GM12878 (cell line): ENCODE measurements around the gene TCP1. TPM values are rescaled to one million over a fixed set of nuclear protein-coding genes. Genes with fewer than 3 reads are reported as not detected.

ENCODE experiments used
- ATAC-seq: fragments of 200-7000 bp; cut with Tn5 transposase; 3 replicates; pipeline ENCODE4 v1.9.1; 2020; ENCODE audit warnings: mild to moderate bottlenecking, moderate library complexity
- BruUV-seq: library from RNA; stranded (reverse); fragments of 400-500 nt; replicated peaks from 2 replicates; lab custom pipeline; 2021; lab: Mats Ljungman, UMichigan
- CTCF ChIA-PET: fragments of 300-600 bp; sonication (Branson Sonifier 250); formaldehyde crosslinking; extraction: SDS; loops from one replicate; lab custom pipeline; 2021; ENCODE audit warnings: inconsistent platforms; lab: Yijun Ruan, JAX
- POLR2A ChIA-PET: fragments of 350-600 bp; formaldehyde crosslinking; extraction: SDS; loops from one replicate; lab custom pipeline; 2021; ENCODE audit warnings: inconsistent platforms; lab: Charles Lee
- RAD21 ChIA-PET: fragments of 300-600 bp; sonication (Branson Sonifier 250); formaldehyde crosslinking; loops from one replicate; lab custom pipeline; 2023; ENCODE audit warnings: antibody characterized with exemption; ENCODE audit not compliant: unreplicated experiment; lab: Charles Lee
- SMC1A ChIA-PET: fragments of 300-600 bp; sonication (Branson Sonifier 250); formaldehyde crosslinking; loops from one replicate; lab custom pipeline; 2023; ENCODE audit not compliant: unreplicated experiment, uncharacterized antibody; lab: Charles Lee
- DNase-seq: peaks from one replicate; pipeline ENCODE4 v3.0.0-alpha.2; 2011; ENCODE audit warnings: low read depth, low spot score
- FAIRE-seq: peaks from 3 replicates; lab custom pipeline; 2011; peaks lifted over from hg19 to GRCh38; lab: Jason Lieb, UNC
- H2AFZ ChIP-seq: 2 replicates; pipeline ENCODE4 v1.6.0; 2011; ENCODE audit warnings: low read depth, low read length, control low read depth; ENCODE audit not compliant: control insufficient read depth
- H3K27ac ChIP-seq: 2 replicates; pipeline ENCODE4 v1.5.1; 2011; ENCODE audit warnings: control low read depth; ENCODE audit not compliant: control insufficient read depth, insufficient read depth
- H3K27me3 ChIP-seq, 2 experiments: replicated peaks in 1 of 2; 2 replicates each; pipeline versions ENCODE4 v1.6.0 to v1.6.1; 2011; ENCODE audit warnings: low read length in 1 of 2; ENCODE audit not compliant: control insufficient read depth in 2 of 2, insufficient read depth in 2 of 2
- H3K36me3 ChIP-seq, 2 experiments: 2 replicates each; pipeline ENCODE4 v1.5.1; 2011; ENCODE audit warnings: low read length in 1 of 2; ENCODE audit not compliant: control insufficient read depth in 2 of 2, insufficient read depth in 2 of 2
- H3K4me1 ChIP-seq: 2 replicates; pipeline ENCODE4 v1.6.1; 2011; ENCODE audit warnings: mild to moderate bottlenecking, low read length, moderate library complexity, mixed read lengths; ENCODE audit not compliant: control insufficient read depth, insufficient read depth
- H3K4me2 ChIP-seq: 2 replicates; pipeline ENCODE4 v1.6.0; 2011; ENCODE audit warnings: control low read depth; ENCODE audit not compliant: control insufficient read depth, insufficient read depth
- H3K4me3 ChIP-seq: fragments of 200-600 bp; sonication (generic); 2 replicates; pipeline ENCODE4 v1.5.1; 2016
- H3K79me2 ChIP-seq: 2 replicates; pipeline ENCODE4 v1.6.0; 2011; ENCODE audit warnings: low read length; ENCODE audit not compliant: control insufficient read depth, insufficient read depth
- H3K9ac ChIP-seq: 2 replicates; pipeline ENCODE4 v1.8.0; 2011; ENCODE audit warnings: low read length, control low read depth, mixed read lengths; ENCODE audit not compliant: control insufficient read depth, insufficient read depth
- H3K9me3 ChIP-seq: replicated peaks from 3 replicates; pipeline ENCODE4 v1.5.1; 2011; ENCODE audit warnings: mild to moderate bottlenecking, low read length; ENCODE audit not compliant: control insufficient read depth, insufficient read depth
- H4K20me1 ChIP-seq: 2 replicates; pipeline ENCODE4 v1.6.0; 2011; ENCODE audit not compliant: control insufficient read depth, insufficient read depth
- CBX5 ChIP-seq: sonication (generic); IDR thresholded peaks from 2 replicates; pipeline ENCODE4 v1.6.1; 2016; ENCODE audit warnings: low read depth, moderate library complexity, mild to moderate bottlenecking, inconsistent platforms
- MTA3 ChIP-seq: IDR thresholded peaks from 2 replicates; pipeline ENCODE4 v1.6.1; 2012; ENCODE audit warnings: low read length, inconsistent platforms, borderline replicate concordance
- WGBS: methylation state at CpG from one replicate; pipeline ENCODE4 v1.1.6; 2016; ENCODE audit warnings: low lambda C conversion rate; ENCODE audit not compliant: insufficient replicate concordance, insufficient coverage; ENCODE audit errors: missing lambda C conversion rate; 5-methylcytosine and 5-hydroxymethylcytosine counted together
- in situ Hi-C: fragments of 300-500 bp; cut with MboI; formaldehyde crosslinking; loops from 9 replicates; pipeline ENCODE4 v1.14.3; 2018; ENCODE audit warnings: mixed read lengths
- intact Hi-C: fragments of 100-400 bp; cut with micrococcal nuclease; formaldehyde crosslinking; loops from one replicate; pipeline ENCODE4 v1.14.2; 2022; ENCODE audit not compliant: unreplicated experiment
- polyA plus RNA-seq, 11 experiments: library from polyadenylated mRNA; depleted of rRNA in 4 of 11; unstranded in 6 of 11; stranded (reverse) in 5 of 11; fragments of >200 nt; fragmentation: Nextera tagmentation in 4 of 11; fragmentation: Illumina TruSeq in 1 of 11; extraction: Ambion mirVana in 4 of 11; extraction: Trizol in 1 of 11; gene quantifications; 1 replicate in 1 of 11; 2 replicates in 10 of 11; pipeline versions ENCODE4 v1.2.1 to v1.2.3, GENCODE V29; 2011 to 2016; ENCODE audit warnings: inconsistent platforms in 2 of 11, missing spikeins in 2 of 11, low read depth in 1 of 11
- total RNA-seq, 4 experiments: library from RNA; depleted of rRNA in 3 of 4; stranded (reverse); fragments of >200 nt in 3 of 4; fragmentation: Illumina TruSeq in 1 of 4; extraction: Trizol in 1 of 4; gene quantifications; 2 replicates each; pipeline versions ENCODE4 v1.2.1 to v1.2.3, GENCODE V29; 2013 to 2021
- TF ChIP-seq, protein P1 (sequence below): fragments of 450-650 bp; IDR thresholded peaks from 2 replicates; pipeline ENCODE4 v1.6.1; 2017; ENCODE audit warnings: mild to moderate bottlenecking
- TF ChIP-seq, protein P2 (sequence below): fragments of 450-650 bp; IDR thresholded peaks from 2 replicates; pipeline ENCODE4 v1.6.1; 2016; ENCODE audit warnings: mild to moderate bottlenecking
- TF ChIP-seq, protein P3 (sequence below): fragments of 450-650 bp; IDR thresholded peaks from 2 replicates; pipeline ENCODE4 v1.6.1; 2017; ENCODE audit warnings: low read depth, mild to moderate bottlenecking, moderate library complexity
- TF ChIP-seq, protein P4 (sequence below): IDR thresholded peaks from 2 replicates; pipeline ENCODE4 v1.6.1; 2012; ENCODE audit warnings: low read depth, low read length, improper control_type of control experiment

TCP1 gene
- total and polyA plus RNA-seq, 10 of the 15 experiments (the other 5 are each of a cell fraction or from before 2014, with no cell fraction given), result 133 to 457 (median 306) TPM

DNA sequence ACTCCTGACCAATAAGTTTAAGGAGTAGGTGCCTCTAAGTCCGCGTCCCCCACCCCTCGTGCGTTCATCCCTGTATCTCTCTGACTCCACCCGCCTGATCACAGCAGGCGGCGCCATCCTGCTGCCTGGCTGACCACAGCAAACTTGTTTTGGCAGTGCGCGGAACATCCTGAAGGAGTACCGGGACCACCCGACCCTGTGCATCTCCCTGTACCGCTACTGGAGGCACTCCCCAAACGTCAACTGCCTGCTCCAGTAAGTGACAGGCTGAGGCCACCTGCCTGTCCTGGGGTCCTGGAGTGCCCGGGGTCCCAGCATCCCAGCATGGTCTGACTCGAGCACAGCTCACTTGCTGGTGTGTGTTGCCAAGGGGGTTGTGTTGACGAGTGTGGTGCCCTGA, 29.7 kb upstream of the TCP1 start:
- no peak overlapping the region for H3K9ac ChIP-seq
- ChIA-PET POLR2A (interaction anchor here (2.1 kb wide), 1 partner anchor 10 kb away, joined by 6 read pairs; no protein-coding TSS in a partner anchor), RAD21 (interaction anchor here (0.6 kb wide), 1 partner anchor 98 kb away, joined by 4 read pairs; no protein-coding TSS in a partner anchor), CTCF (no interaction called here), SMC1A (no interaction called here)
- H3K27me3 ChIP-seq, result no peaks in the 10 kb centered on the region; a peak in 1 of 4 replicates
- 68% methylated on average over 16 of the region's 16 CpGs for WGBS
- in situ Hi-C loops (no loop called here), intact Hi-C loops (no loop called here)
- no peak for FAIRE-seq
- H3K36me3 ChIP-seq, result no peaks in the 10 kb centered on the region
- no TSS peak for BruUV-seq
- no peak overlapping the region for H3K4me2 ChIP-seq
- no peaks in the 10 kb centered on the region for H3K4me1 ChIP-seq
- H3K79me2 ChIP-seq, result no peaks in the 10 kb centered on the region
- TF ChIP-seq, protein P1, sequence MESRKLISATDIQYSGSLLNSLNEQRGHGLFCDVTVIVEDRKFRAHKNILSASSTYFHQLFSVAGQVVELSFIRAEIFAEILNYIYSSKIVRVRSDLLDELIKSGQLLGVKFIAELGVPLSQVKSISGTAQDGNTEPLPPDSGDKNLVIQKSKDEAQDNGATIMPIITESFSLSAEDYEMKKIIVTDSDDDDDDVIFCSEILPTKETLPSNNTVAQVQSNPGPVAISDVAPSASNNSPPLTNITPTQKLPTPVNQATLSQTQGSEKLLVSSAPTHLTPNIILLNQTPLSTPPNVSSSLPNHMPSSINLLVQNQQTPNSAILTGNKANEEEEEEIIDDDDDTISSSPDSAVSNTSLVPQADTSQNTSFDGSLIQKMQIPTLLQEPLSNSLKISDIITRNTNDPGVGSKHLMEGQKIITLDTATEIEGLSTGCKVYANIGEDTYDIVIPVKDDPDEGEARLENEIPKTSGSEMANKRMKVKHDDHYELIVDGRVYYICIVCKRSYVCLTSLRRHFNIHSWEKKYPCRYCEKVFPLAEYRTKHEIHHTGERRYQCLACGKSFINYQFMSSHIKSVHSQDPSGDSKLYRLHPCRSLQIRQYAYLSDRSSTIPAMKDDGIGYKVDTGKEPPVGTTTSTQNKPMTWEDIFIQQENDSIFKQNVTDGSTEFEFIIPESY, result no peak
- TF ChIP-seq MTA3, result no peak
- TF ChIP-seq, protein P2, sequence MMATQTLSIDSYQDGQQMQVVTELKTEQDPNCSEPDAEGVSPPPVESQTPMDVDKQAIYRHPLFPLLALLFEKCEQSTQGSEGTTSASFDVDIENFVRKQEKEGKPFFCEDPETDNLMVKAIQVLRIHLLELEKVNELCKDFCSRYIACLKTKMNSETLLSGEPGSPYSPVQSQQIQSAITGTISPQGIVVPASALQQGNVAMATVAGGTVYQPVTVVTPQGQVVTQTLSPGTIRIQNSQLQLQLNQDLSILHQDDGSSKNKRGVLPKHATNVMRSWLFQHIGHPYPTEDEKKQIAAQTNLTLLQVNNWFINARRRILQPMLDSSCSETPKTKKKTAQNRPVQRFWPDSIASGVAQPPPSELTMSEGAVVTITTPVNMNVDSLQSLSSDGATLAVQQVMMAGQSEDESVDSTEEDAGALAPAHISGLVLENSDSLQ, result no peak
- no peak for TF ChIP-seq CBX5
- TF ChIP-seq, protein P3, sequence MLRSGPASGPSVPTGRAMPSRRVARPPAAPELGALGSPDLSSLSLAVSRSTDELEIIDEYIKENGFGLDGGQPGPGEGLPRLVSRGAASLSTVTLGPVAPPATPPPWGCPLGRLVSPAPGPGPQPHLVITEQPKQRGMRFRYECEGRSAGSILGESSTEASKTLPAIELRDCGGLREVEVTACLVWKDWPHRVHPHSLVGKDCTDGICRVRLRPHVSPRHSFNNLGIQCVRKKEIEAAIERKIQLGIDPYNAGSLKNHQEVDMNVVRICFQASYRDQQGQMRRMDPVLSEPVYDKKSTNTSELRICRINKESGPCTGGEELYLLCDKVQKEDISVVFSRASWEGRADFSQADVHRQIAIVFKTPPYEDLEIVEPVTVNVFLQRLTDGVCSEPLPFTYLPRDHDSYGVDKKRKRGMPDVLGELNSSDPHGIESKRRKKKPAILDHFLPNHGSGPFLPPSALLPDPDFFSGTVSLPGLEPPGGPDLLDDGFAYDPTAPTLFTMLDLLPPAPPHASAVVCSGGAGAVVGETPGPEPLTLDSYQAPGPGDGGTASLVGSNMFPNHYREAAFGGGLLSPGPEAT, result no peak
- TF ChIP-seq, protein P4, sequence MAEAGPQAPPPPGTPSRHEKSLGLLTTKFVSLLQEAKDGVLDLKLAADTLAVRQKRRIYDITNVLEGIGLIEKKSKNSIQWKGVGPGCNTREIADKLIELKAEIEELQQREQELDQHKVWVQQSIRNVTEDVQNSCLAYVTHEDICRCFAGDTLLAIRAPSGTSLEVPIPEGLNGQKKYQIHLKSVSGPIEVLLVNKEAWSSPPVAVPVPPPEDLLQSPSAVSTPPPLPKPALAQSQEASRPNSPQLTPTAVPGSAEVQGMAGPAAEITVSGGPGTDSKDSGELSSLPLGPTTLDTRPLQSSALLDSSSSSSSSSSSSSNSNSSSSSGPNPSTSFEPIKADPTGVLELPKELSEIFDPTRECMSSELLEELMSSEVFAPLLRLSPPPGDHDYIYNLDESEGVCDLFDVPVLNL, result no peak
- DNase-seq, result no peak
- no peaks in the 10 kb centered on the region for H4K20me1 ChIP-seq
- no peaks in the 10 kb centered on the region for H3K9me3 ChIP-seq
- H3K4me3 ChIP-seq, result no peak overlapping the region
- no peak for ATAC-seq
- H3K27ac ChIP-seq, result no peak overlapping the region
- no peak overlapping the region for H2AFZ ChIP-seq
